ENCODE measurements around the gene PEX19.

GRCh38 chr1:160322831-160323230 lies 37.9 kb upstream of the PEX19 start:
- no peak for TF ChIP-seq CREB1 (IDR thresholded peaks at IDR 0.05; ENCODE audit: low read depth)
- TF ChIP-seq HCFC1 (IDR thresholded peaks at IDR 0.05; ENCODE audit: low read length) = no peak
- TF ChIP-seq CTCF (IDR thresholded peaks at IDR 0.05 in 2 of 3, conservative IDR thresholded peaks at IDR 0.05 in 1 of 3; ENCODE audit: control insufficient read depth in 2 of 3, extremely low read depth in 1 of 3, insufficient read depth in 1 of 3, low read depth in 3 of 3, low read length in 3 of 3) = no peak
- no peak for TF ChIP-seq SIN3A (IDR thresholded peaks at IDR 0.05; ENCODE audit: low read depth, low read length)
